RWPE1 (cell line): Measurements from ENCODE around the gene ZNF74.

Experiments
- CTCF ChIA-PET: fragments of 350-600 bp; sonication (Branson Sonifier 250); formaldehyde crosslinking; extraction: SDS; loops from one replicate; lab custom pipeline; 2021; lab: Yijun Ruan, JAX
- POLR2A ChIA-PET: fragments of 400-600 bp; formaldehyde crosslinking; extraction: SDS; loops from one replicate; lab custom pipeline; 2020; ENCODE audit warnings: antibody characterized with exemption; ENCODE audit not compliant: low non-redundant PET; lab: Yijun Ruan, JAX
- DNase-seq: peaks from one replicate; pipeline ENCODE4 v3.0.0; 2012; ENCODE audit warnings: low spot score
- H3K27ac ChIP-seq: fragments of 450-650 bp; 2 replicates; pipeline ENCODE4 v1.5.1; 2017
- TF ChIP-seq, protein P1 (sequence below): fragments of 450-650 bp; conservative IDR thresholded peaks from 2 replicates; pipeline ENCODE4 v1.5.1; 2017; ENCODE audit warnings: low read depth, mild to moderate bottlenecking

ZNF74 gene

GRCh38 chr22:20402960-20403778, 9.2 kb downstream of the ZNF74 start:
- H3K27ac ChIP-seq: no peak overlapping the region
- ChIA-PET POLR2A (interaction anchor here (1.2 kb wide), 1 partner anchor 10 kb away, joined by 3 read pairs; no protein-coding TSS in a partner anchor), CTCF (interaction anchor here (0.6 kb wide), 1 partner anchor 37 kb away, joined by 3 read pairs; no protein-coding TSS in a partner anchor)
- TF ChIP-seq, protein P1, sequence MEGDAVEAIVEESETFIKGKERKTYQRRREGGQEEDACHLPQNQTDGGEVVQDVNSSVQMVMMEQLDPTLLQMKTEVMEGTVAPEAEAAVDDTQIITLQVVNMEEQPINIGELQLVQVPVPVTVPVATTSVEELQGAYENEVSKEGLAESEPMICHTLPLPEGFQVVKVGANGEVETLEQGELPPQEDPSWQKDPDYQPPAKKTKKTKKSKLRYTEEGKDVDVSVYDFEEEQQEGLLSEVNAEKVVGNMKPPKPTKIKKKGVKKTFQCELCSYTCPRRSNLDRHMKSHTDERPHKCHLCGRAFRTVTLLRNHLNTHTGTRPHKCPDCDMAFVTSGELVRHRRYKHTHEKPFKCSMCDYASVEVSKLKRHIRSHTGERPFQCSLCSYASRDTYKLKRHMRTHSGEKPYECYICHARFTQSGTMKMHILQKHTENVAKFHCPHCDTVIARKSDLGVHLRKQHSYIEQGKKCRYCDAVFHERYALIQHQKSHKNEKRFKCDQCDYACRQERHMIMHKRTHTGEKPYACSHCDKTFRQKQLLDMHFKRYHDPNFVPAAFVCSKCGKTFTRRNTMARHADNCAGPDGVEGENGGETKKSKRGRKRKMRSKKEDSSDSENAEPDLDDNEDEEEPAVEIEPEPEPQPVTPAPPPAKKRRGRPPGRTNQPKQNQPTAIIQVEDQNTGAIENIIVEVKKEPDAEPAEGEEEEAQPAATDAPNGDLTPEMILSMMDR: no peak
- DNase-seq: no peak

DNA sequence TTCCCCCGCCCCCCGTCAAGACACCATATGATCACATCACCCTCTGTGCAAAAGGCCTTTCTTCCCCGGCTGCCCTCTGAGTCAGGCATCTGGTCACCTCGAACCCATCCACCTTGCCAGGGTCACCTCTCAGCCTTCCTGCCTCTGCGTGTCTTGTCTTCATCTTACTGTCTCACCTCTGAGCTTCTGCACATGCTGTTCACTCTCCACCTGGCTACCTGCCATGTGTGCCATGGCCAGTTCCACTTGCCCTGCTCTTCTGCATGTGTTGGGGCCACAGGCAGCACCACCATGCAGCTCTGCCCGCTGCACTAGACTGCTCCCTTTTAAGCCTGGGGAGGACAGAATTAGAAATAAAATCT, 9.8 kb downstream of the ZNF74 start:
- ChIA-PET POLR2A (interaction anchor here (1.2 kb wide), 1 partner anchor 10 kb away, joined by 3 read pairs; no protein-coding TSS in a partner anchor), CTCF (interaction anchor here (0.6 kb wide), 1 partner anchor 38 kb away, joined by 3 read pairs; no protein-coding TSS in a partner anchor)
- H3K27ac ChIP-seq: no peak overlapping the region
- DNase-seq: no peak
- TF ChIP-seq, protein P1: no peak

DNA sequence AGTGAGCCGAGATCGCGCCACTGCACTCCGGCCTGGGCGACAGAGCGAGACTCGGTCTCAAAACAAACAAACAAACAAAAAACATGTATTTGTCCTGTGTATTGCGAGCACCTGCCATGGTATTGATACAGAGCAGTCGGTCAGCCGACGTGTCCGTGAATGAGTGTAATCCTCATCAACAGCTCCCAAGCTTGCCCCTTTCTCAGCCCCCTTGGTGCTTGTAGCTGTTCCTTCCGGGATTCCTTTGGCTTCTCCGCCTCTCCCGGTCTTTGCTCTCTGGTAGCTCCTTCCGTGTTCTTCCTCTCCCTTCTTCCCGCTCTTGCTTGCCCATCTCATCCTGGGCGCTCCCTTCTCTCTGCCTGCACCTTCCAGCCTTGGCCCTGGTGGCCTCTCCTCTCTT, 10.9 kb downstream of the ZNF74 start:
- TF ChIP-seq, protein P1: no peak
- CTCF ChIA-PET: interaction anchor here (0.7 kb wide), 1 partner anchor 13 kb away, joined by 7 read pairs; no protein-coding TSS in a partner anchor

GRCh38 chr22:20405291-20405930, 11.5 kb downstream of the ZNF74 start:
- DNase-seq: no peak
- no peak overlapping the region for H3K27ac ChIP-seq
- TF ChIP-seq, protein P1: no peak
- ChIA-PET POLR2A (no interaction called here), CTCF (interaction anchor here (0.7 kb wide), 1 partner anchor 13 kb away, joined by 7 read pairs; no protein-coding TSS in a partner anchor)

More for the DNA sequence above, 10.9 kb downstream of the ZNF74 start:
- POLR2A ChIA-PET: interaction anchor here (1.2 kb wide), 1 partner anchor 12 kb away, joined by 3 read pairs; no protein-coding TSS in a partner anchor
- H3K27ac ChIP-seq: no peak overlapping the region
- no peak for DNase-seq

- DNase-seq: no peak
- no peak overlapping the region for H3K27ac ChIP-seq
- CTCF ChIA-PET: no interaction called here
- TF ChIP-seq, protein P1: no peak
- POLR2A ChIA-PET: no interaction called here
Observed at GRCh38 chr22:20405931-20406685, 12.2 kb downstream of the ZNF74 start.
